Trophoblast cell (in vitro differentiated cells and primary cell): ENCODE data around the gene AUTS2.
A peak's percentile ranks its signal among the peaks of the same experiment; 100 is the strongest.

Experiments
- DNase-seq, 2 donors: peaks; one replicate each; pipeline ENCODE4 v3.0.0-alpha.2; 2016
- H2AFZ ChIP-seq: 2 replicates; pipeline ENCODE4 v1.6.1; 2013; ENCODE audit warnings: low read length, moderate library complexity, mild to moderate bottlenecking; ENCODE audit not compliant: insufficient read depth, poor library complexity
- H2AK5ac ChIP-seq: 2 replicates; pipeline ENCODE4 v1.6.1; 2013; ENCODE audit warnings: mild to moderate bottlenecking, low read length
- H2BK120ac ChIP-seq: 2 replicates; pipeline ENCODE4 v1.6.1; 2013; ENCODE audit warnings: low read length, mild to moderate bottlenecking, moderate library complexity; ENCODE audit not compliant: insufficient read depth, poor library complexity
- H2BK12ac ChIP-seq: 2 replicates; pipeline ENCODE4 v1.6.1; 2013; ENCODE audit warnings: mild to moderate bottlenecking, low read length, moderate library complexity
- H2BK5ac ChIP-seq: 2 replicates; pipeline ENCODE4 v1.6.1; 2013; ENCODE audit warnings: low read length, low read depth, moderate library complexity, mild to moderate bottlenecking; ENCODE audit not compliant: poor library complexity
- H3K14ac ChIP-seq: 2 replicates; pipeline ENCODE4 v1.6.1; 2013; ENCODE audit warnings: mild to moderate bottlenecking, low read length
- H3K18ac ChIP-seq: 2 replicates; pipeline ENCODE4 v1.6.1; 2013; ENCODE audit warnings: mild to moderate bottlenecking, low read length
- H3K23ac ChIP-seq: 2 replicates; pipeline ENCODE4 v1.6.1; 2013; ENCODE audit warnings: low read length
- H3K27ac ChIP-seq: 2 replicates; pipeline ENCODE4 v1.5.1; 2013; ENCODE audit warnings: low read depth, mild to moderate bottlenecking, inconsistent platforms, low read length, moderate library complexity
- H3K27me3 ChIP-seq: 2 replicates; pipeline ENCODE4 v1.6.1; 2013; ENCODE audit warnings: inconsistent platforms, mild to moderate bottlenecking, low read length, moderate library complexity; ENCODE audit not compliant: insufficient read depth
- H3K36me3 ChIP-seq, 2 experiments: 1 replicate in 1 of 2; 2 replicates in 1 of 2; pipeline ENCODE4 v1.6.1; 2013; ENCODE audit warnings: low read length in 2 of 2, mild to moderate bottlenecking in 2 of 2, moderate library complexity in 1 of 2; ENCODE audit not compliant: insufficient read depth in 2 of 2, control insufficient read depth in 1 of 2
- H3K4ac ChIP-seq: 2 replicates; pipeline ENCODE4 v1.6.1; 2013; ENCODE audit warnings: low read depth, mild to moderate bottlenecking, low read length, moderate library complexity
- H3K4me1 ChIP-seq, 2 experiments: 1 replicate in 1 of 2; 2 replicates in 1 of 2; pipeline ENCODE4 v1.6.1; 2013; ENCODE audit warnings: low read length in 2 of 2, mild to moderate bottlenecking in 2 of 2, moderate library complexity in 1 of 2; ENCODE audit not compliant: insufficient read depth in 2 of 2, control insufficient read depth in 1 of 2
- H3K4me2 ChIP-seq: 2 replicates; pipeline ENCODE4 v1.6.1; 2013; ENCODE audit warnings: inconsistent platforms, mild to moderate bottlenecking, low read length, moderate library complexity
- H3K4me3 ChIP-seq: 2 replicates; pipeline ENCODE4 v1.5.1; 2013; ENCODE audit warnings: mild to moderate bottlenecking, low read depth, low read length, inconsistent platforms
- H3K79me1 ChIP-seq: one replicate; pipeline ENCODE4 v1.6.1; 2013; ENCODE audit warnings: low read length
- H3K79me2 ChIP-seq: 2 replicates; pipeline ENCODE4 v1.6.1; 2013; ENCODE audit warnings: low read length, mild to moderate bottlenecking; ENCODE audit not compliant: control insufficient read depth, insufficient read depth, poor library complexity
- H3K9ac ChIP-seq: 2 replicates; pipeline ENCODE4 v1.6.1; 2013; ENCODE audit warnings: mild to moderate bottlenecking, low read length
- H3K9me3 ChIP-seq: 2 replicates; pipeline ENCODE4 v1.6.1; 2013; ENCODE audit warnings: low read depth, mild to moderate bottlenecking, control low read depth, inconsistent platforms, low read length; ENCODE audit not compliant: insufficient read depth
- H4K12ac ChIP-seq: 2 replicates; pipeline ENCODE4 v1.6.1; 2013; ENCODE audit warnings: low read depth, mild to moderate bottlenecking, low read length, moderate library complexity
- H4K8ac ChIP-seq: 2 replicates; pipeline ENCODE4 v1.6.1; 2013; ENCODE audit warnings: low read depth, mild to moderate bottlenecking, low read length, moderate library complexity
- H4K91ac ChIP-seq: one replicate; pipeline ENCODE4 v1.6.1; 2013; ENCODE audit warnings: low read depth, mild to moderate bottlenecking, low read length, moderate library complexity
- WGBS: extraction: QIAGEN DNeasy Blood & Tissue Kit; methylation state at CpG from one replicate; pipeline ENCODE4 v1.1.7; 2013; ENCODE audit warnings: missing lambda C conversion rate; ENCODE audit not compliant: insufficient read length, insufficient coverage; ENCODE audit errors: extremely low coverage; 5-methylcytosine and 5-hydroxymethylcytosine counted together

Gene AUTS2

GRCh38 chr7:70587739-70588138 is 989.5 kb downstream of the AUTS2 start:
- WGBS, result no CpG with 5 or more reads among the region's 4 CpGs

GRCh38 chr7:70588191-70588921 is 990.1 kb downstream of the AUTS2 start:
- no peak overlapping the region for H3K4me3 ChIP-seq
- no peak overlapping the region for H3K9ac ChIP-seq
- whole genome bisulfite sequencing, result no CpG with 5 or more reads among the region's 10 CpGs
- no peak overlapping the region for H2BK12ac ChIP-seq
- no peaks in the 10 kb centered on the region for H3K9me3 ChIP-seq
- H2BK120ac ChIP-seq, result no peak overlapping the region
- no peak overlapping the region for H2BK5ac ChIP-seq
- H3K27ac ChIP-seq, result no peak overlapping the region
- H3K36me3 ChIP-seq, result no peaks in the 10 kb centered on the region
- H3K14ac ChIP-seq, result no peak overlapping the region
- no peak overlapping the region for H3K4me2 ChIP-seq
- H3K4ac ChIP-seq, result no peak overlapping the region
- no peaks in the 10 kb centered on the region for H3K27me3 ChIP-seq
- H3K18ac ChIP-seq, result no peak overlapping the region
- H3K79me2 ChIP-seq, result peaks cover 1% of the 10 kb centered on the region
- H3K79me1 ChIP-seq, result peaks cover 3% of the 10 kb centered on the region
- H4K91ac ChIP-seq, result no peak overlapping the region
- no peak overlapping the region for H2AK5ac ChIP-seq
- H4K12ac ChIP-seq, result no peak overlapping the region
- H3K23ac ChIP-seq, result no peak overlapping the region
- peaks cover 2 to 10% of the 10 kb centered on the region in 2 experiments for H3K4me1 ChIP-seq
- no peak overlapping the region for H4K8ac ChIP-seq
- DNase-seq, result no peak
- no peak overlapping the region for H2AFZ ChIP-seq

More at GRCh38 chr7:70587739-70588138, 989.5 kb downstream of the AUTS2 start:
- no peak overlapping the region for H3K27ac ChIP-seq
- peaks cover 5 to 16% of the 10 kb centered on the region in 2 experiments for H3K4me1 ChIP-seq
- no peak overlapping the region for H4K91ac ChIP-seq
- H2BK120ac ChIP-seq, result no peak overlapping the region
- H3K9me3 ChIP-seq, result no peaks in the 10 kb centered on the region
- H3K23ac ChIP-seq, result no peak overlapping the region
- H2AK5ac ChIP-seq, result no peak overlapping the region
- no peak for DNase-seq
- H4K8ac ChIP-seq, result no peak overlapping the region
- H3K4me3 ChIP-seq, result no peak overlapping the region
- no peak overlapping the region for H2AFZ ChIP-seq
- no peak overlapping the region for H3K18ac ChIP-seq
- no peaks in the 10 kb centered on the region for H3K27me3 ChIP-seq
- no peaks in the 10 kb centered on the region for H3K36me3 ChIP-seq
- no peak overlapping the region for H3K14ac ChIP-seq
- peaks cover 6% of the 10 kb centered on the region for H3K79me1 ChIP-seq
- no peak overlapping the region for H4K12ac ChIP-seq
- no peak overlapping the region for H3K4ac ChIP-seq
- H3K79me2 ChIP-seq, result peaks cover 1% of the 10 kb centered on the region
- no peak overlapping the region for H2BK12ac ChIP-seq
- H3K9ac ChIP-seq, result no peak overlapping the region
- no peak overlapping the region for H3K4me2 ChIP-seq
- H2BK5ac ChIP-seq, result no peak overlapping the region

- Histone ChIP-seq H3K4me2 (no peak overlapping the region), H2BK120ac (no peak overlapping the region), H3K36me3 (no peaks in the 10 kb centered on the region), H3K14ac (no peak overlapping the region), H3K9ac (no peak overlapping the region), H3K4ac (no peak overlapping the region), H3K79me1 (no peaks in the 10 kb centered on the region), H2AK5ac (no peak overlapping the region), H3K23ac (no peak overlapping the region), H3K27ac (no peak overlapping the region), H3K4me1 (peaks cover 0 to 7% of the 10 kb centered on the region in 2 experiments), H2AFZ (no peak overlapping the region), H2BK5ac (no peak overlapping the region), H3K79me2 (peaks cover 1% of the 10 kb centered on the region), H2BK12ac (no peak overlapping the region), H4K12ac (no peak overlapping the region), H4K91ac (no peak overlapping the region), H4K8ac (no peak overlapping the region), H3K9me3 (no peaks in the 10 kb centered on the region), H3K27me3 (no peaks in the 10 kb centered on the region), H3K18ac (no peak overlapping the region), H3K4me3 (no peak overlapping the region)
- no peak for DNase-seq
- WGBS, result no CpG with 5 or more reads among the region's 7 CpGs
Measured at GRCh38 chr7:70589010-70589409, 990.7 kb downstream of the AUTS2 start.

- H2BK5ac ChIP-seq, result no peak overlapping the region
- peaks cover 0 to 5% of the 10 kb centered on the region in 2 experiments for H3K4me1 ChIP-seq
- H2AK5ac ChIP-seq, result no peak overlapping the region
- H3K14ac ChIP-seq, result no peak overlapping the region
- H3K79me1 ChIP-seq, result no peaks in the 10 kb centered on the region
- H3K36me3 ChIP-seq, result no peaks in the 10 kb centered on the region
- DNase-seq, result no peak
- H2BK120ac ChIP-seq, result peak overlapping the region; percentile 32
- H3K4ac ChIP-seq, result no peak overlapping the region
- peaks cover 2% of the 10 kb centered on the region for H3K9me3 ChIP-seq
- H3K4me2 ChIP-seq, result no peak overlapping the region
- H2BK12ac ChIP-seq, result no peak overlapping the region
- H4K8ac ChIP-seq, result no peak overlapping the region
- no peak overlapping the region for H3K23ac ChIP-seq
- H3K27ac ChIP-seq, result no peak overlapping the region
- WGBS, result no CpG with 5 or more reads among the region's 3 CpGs
- no peak overlapping the region for H4K12ac ChIP-seq
- H3K18ac ChIP-seq, result no peak overlapping the region
- H2AFZ ChIP-seq, result no peak overlapping the region
- H4K91ac ChIP-seq, result no peak overlapping the region
- peaks cover 1% of the 10 kb centered on the region for H3K79me2 ChIP-seq
- no peak overlapping the region for H3K4me3 ChIP-seq
- H3K9ac ChIP-seq, result no peak overlapping the region
- peaks cover 3% of the 10 kb centered on the region for H3K27me3 ChIP-seq
Measured at GRCh38 chr7:70589590-70589989, 991.3 kb downstream of the AUTS2 start.
